Stimulated activated CD8-positive, alpha-beta memory T cell treated with anti-CD3 and anti-CD28 coated beads, Interleukin-7, amount 100 ng/mL, for 4 hours (primary cell): ENCODE measurements around the gene PDE4D.
"Not testable (repeated sequence)": the region's sequence is repeated elsewhere in the genome, so short reads cannot be mapped to it uniquely, and the experiment has no call there.

Source experiments
- DNase-seq, 2 donors: peaks; one replicate each; pipeline ENCODE4 v3.0.0-alpha.2; 2020; ENCODE audit warnings: low read depth in 2 of 2

PDE4D gene

GRCh38 chr5:58972301-58972700 lies 921.2 kb downstream of the PDE4D start:
- DNase-seq = no peak

- DNase-seq = no peak
These were observed 922.8 kb downstream of the PDE4D start for GRCh38 chr5:58970766-58971165.

- no peak for DNase-seq
These were observed 923.7 kb downstream of the PDE4D start for GRCh38 chr5:58969795-58970194.

GRCh38 chr5:58969253-58969652 lies 924.3 kb downstream of the PDE4D start:
- DNase-seq = no peak

DNA sequence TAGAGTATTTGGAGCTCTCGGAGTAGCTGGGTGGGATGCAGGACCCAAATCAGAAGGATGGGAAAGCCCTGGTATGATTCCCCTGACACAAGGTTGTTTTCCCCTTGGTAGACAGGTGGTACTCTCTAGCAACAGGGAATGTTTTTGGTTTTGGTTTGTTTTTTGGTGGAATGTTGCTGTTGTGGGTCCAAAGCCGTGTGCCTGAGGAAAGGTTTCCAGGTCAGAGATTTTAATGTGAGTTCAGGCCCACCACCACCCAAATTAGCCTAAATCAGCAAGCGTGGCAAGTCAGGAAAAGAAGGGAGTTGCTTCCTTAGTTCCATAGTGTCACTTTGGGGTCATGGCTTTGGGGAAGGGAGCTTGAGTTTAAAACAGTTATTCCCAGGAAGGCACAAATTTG lies 925.2 kb downstream of the PDE4D start:
- DNase-seq = no peak

DNA sequence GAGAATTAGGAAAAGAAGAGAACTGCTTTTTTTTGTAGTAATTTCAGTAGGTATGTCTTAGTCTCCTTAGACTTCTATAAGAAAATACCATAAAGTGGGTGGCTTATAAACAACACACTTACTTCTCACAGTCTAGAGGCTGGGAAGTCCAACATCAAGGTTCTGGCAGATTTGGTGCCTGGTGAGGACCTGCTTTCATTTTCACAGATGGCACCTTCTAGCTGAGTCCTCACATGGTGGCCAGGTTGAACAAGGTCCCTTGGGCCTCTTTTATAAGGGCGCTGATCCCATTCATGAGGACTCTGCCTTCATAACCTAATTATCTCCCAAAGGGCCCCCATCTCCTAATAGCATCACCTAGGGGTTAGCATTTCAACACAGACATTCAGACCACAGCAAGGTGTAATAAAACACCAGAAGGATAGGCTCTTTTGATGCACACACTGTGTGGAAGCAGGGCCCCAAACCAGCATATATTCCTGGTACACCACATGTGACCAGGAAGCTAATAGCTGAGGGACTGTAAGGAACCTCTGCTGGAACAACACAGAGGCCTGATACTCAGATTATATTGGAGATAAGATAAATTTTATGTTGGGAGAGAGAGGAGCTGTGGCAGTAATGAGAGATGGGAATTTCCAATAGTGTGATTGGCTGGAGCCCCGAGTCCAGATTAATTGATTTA lies 925.8 kb downstream of the PDE4D start:
- no peak for DNase-seq

DNA sequence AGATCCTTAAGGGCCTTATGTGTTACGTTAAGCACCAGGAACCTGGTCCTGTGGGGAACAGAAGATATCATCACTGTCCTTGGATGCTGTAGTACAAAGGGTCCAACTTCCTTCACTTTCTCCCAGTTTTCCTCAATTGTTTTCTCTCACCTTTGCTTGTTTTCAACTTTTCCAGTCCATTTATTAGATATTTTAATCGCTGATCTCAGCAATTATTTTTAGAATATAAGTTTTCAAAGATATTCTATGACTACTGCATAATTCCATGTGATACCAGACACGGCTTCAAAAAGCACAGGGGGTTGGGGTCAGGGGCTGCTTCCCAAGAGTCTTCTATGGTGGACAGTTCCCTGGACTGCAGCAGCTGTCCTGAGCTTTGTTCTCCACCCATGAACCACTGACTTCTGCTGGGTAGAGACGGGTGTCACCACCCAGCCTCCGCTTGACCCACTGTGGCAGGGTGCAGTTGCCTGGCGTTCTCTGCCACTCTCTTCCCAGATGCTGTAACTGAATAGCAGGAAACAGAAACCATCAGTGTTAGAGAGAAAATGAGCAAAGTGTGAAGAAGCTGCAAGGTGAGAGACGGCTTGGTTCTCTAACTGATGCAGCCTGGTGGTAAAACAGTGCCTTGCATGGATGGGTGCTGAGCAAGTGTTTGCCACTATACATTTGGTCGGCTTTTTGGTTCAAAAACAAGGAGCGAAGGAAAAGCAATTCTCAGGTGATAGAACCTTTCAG lies 927.7 kb downstream of the PDE4D start:
- no peak for DNase-seq

DNA sequence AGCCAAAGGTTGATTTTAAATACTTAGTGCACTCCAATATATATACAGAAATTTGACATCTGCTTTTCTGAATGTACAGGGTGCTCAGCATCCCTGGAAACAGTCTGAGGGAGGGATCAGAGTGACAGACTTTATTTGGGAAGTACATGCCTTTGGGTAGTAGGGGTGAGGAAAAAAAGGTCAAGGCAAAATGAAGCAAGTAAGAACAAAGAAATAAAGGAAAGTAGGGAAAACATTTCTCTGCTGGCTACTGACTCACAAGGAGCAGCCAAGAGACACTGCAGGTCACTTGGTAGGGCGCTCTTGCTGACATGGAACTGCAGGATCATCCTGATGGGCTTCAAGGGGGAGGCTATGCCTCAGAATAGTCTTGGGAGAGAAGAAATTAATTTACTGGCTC lies 929.7 kb downstream of the PDE4D start:
- no peak for DNase-seq

DNA sequence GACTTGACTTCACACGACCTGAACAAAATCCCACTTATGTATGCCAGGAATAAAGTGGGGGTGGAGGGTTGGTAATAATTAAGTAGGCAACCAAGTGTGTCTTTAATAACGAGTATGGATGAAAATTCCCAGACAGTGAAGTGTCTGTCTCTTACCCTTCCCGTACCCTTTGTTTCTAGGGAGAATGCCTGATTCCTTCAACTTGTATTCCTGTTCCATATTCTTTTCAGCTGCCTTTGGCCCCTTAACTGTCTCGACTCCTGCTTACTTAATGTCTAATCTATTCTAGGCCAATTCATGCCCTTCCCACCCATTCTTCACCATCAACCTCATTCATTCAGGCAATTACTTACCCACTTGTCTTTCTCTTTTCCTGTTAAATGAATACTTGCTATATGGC lies 930.2 kb downstream of the PDE4D start:
- DNase-seq = no peak

DNA sequence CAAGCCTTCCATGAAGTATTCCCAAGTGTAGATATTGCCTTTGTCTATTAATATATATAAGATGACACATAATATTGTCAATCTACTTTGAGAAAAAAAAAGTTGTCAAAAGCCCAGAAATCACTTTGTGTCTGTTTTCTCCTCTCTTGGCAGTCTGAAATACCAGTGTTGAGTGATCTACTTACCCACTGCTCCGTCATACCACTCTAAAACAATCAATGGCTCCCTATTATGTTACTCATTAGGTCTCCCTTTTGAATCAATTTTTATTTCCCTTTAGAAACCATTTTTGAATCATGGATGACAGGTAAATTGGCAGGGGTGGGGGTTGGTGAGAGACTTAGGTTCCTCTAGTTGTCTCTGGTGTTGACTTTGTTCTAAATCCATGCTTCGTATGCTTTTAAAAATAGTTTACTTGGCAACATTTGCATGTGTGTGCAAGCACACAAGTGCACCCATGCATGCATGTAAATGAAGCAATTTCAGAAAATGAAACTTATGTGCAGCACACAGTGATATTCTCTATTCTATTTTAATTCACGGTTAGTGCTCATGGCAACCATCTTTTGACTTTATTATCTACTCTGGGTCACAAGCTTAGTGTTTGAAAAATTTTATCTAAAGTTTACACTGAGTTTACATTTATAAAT lies 931.8 kb downstream of the PDE4D start:
- no peak for DNase-seq

DNA sequence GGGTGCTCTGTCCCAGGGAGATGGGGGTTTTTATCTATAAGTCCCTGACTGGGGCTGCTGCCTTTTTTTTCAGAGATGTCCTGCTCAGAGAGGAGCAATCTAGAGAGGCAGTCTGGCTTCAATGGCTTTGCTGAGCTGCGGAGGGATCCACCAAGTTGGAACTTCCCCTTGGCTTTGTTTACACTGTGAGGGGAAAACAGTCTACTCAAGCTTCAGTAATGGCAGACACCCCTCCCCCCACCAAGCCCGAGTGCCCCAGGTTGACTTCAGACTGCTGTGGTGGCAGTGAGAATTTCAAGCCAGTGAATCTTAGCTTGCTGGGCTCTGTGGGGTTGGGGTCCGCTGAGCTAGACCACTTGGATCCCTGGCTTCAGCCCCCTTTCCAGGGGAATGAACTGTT lies 934.8 kb downstream of the PDE4D start:
- DNase-seq = no peak

GRCh38 chr5:58953218-58953617 lies 940.3 kb downstream of the PDE4D start:
- not testable (repeated sequence) for DNase-seq

GRCh38 chr5:58950224-58950623 lies 943.3 kb downstream of the PDE4D start:
- no peak for DNase-seq

- no peak for DNase-seq
These were observed 947.3 kb downstream of the PDE4D start for GRCh38 chr5:58946230-58946629.

DNA sequence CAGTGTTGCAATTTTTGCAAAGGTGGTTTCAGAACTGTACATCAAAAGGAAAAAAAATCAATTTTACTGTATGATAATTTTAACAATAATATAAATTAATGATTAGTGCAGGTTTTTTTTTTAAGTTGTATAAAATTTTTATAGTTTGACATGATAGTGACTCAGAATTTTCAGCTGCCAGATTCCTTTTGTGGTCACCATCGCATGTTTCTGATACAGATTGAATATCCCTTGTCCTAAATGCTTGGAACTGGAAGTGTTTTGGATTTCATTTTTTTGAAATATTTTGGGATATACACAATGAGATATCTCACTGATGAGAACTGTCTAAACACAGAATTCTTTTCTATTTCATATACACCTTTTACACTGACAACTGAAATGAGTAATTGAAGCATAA lies 949.3 kb downstream of the PDE4D start:
- no peak for DNase-seq

- no peak for DNase-seq
These were observed 953.1 kb downstream of the PDE4D start for GRCh38 chr5:58940446-58940845.

DNA sequence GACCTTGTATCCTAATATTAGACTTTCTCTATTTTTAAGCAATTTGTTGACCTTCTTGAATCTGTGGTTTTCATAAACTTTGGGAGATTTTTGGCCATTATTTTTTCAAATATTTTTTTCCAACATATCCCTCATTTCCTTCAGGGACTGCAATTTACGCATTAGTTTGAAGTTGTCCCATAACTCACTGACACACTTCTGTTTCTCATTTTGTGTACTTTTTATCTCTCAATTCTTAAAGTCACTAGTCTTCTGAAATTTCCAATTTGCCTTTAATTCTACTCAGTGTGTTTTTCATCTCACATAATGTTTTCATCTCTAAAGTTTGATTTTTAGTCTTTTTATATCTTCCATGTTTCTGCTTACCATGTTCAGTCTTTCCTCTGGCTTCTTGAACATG lies 953.9 kb downstream of the PDE4D start:
- DNase-seq = no peak

DNA sequence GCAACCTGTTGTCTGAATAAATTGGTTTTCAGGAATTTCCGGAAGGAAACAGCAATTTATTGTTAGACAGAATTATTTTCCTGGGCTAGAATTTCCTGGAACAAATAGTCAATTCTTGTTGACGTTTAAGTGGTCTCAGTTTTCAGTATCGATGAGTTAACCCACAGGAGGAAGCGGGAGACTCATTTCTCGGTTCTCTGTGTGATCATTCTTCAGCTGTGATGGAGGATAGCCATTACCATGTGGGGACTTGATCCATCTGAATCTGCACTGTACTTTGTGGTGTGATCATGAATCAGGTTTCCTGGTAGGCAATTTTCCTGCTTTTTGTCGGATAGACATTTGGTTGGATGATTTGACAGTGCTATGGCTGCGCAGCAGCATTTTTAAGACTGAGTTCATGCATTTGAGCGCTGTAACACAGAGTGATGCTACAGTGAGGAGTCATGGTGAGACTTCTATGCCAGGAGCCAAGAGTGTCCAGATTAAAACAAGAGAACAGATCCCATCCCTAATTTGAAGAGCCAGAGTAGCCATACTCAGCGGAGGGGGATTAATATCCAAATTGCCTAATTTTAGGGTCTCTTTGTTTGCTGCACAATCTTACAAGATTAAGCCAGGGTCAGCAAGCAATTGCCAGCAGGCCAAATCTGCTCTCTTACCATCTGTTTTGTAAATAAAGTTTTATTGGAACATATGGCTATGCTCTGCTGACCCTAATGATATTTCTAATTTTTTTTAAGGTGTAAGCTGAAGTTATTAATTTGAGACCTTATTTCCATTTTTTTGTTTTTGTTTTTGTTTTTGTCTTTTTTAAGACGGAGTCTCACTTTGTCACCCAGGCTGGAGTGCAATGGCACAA lies 954.7 kb downstream of the PDE4D start:
- DNase-seq = no peak

- DNase-seq = no peak
These were observed 956.4 kb downstream of the PDE4D start for GRCh38 chr5:58937031-58937681.

DNA sequence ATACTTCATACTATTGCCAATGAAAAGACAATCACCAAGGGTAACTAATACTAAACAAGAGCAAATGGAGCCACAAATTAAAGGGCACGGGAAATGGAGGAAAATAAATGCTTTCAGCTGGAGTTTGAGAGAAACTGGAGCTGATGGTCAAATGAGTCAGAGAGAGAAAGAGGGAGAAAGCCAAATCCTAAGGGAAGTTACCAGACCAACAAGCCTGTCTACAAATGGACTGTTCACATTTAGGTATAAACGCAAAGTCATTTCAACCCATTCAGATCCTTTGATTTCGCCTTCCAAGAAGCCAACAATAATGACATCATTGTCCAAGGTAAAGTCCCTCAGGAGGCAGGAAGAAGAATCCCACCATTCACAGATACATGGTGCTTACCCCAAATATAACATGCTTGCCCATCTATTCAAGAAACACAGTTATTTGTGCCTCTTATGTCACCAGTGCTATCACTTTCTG lies 958.9 kb downstream of the PDE4D start:
- DNase-seq = no peak

DNA sequence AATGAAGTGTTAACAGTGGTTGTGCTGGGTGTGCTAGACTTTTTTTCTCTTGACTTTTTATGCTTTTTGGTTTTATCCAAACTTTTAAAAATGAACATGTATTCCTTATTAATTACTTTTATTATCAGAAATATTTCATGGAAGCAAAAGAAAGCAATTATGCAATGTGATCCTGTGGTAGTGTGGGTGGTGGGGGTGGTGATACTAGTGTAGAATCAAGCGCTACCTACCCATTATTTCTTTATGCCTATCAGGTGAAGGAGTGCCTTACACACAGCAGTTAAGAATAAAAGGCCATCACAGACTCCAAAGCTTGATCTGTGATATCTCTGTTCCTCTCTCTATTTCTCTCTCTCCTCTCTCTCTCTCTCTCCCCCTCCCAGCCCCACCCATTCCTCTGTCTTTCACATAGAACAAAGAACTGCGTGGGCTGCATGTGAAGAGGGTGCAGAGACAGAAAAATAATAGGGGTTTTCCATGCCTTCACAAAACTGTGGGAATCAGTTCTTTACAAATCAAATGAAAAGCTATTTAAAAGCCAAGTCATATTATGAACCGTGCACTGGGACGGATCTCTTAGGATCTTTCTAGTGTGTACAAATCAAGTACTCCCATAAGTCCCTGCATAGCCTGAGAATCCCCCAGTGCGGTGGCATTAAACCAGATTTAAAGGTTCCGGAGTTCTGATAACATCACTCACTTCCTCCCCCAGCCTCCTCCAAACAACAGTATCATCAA lies 959.5 kb downstream of the PDE4D start:
- no peak for DNase-seq
